Fibroblast of villous mesenchyme (primary cell): ENCODE data around the gene ACVR1B. TPM values are rescaled to one million over a fixed set of nuclear protein-coding genes. Genes with fewer than 3 reads are reported as not detected.

Source experiments
- DNase-seq: peaks from one replicate; pipeline ENCODE4 v3.0.0-alpha.2; 2010; ENCODE audit warnings: low read depth
- H3K4me3 ChIP-seq: 2 replicates; pipeline ENCODE4 v1.5.1; 2011; ENCODE audit warnings: low read depth, mild to moderate bottlenecking, low read length
- CTCF ChIP-seq: IDR thresholded peaks from 2 replicates; pipeline ENCODE4 v1.5.1; 2012; ENCODE audit warnings: low read depth, mild to moderate bottlenecking, low read length; ENCODE audit not compliant: insufficient read depth
- total RNA-seq: library from RNA; depleted of rRNA; stranded (reverse); fragments of >200 nt; gene quantifications from 2 replicates; pipeline ENCODE4 v1.2.3, GENCODE V29; 2012

Gene ACVR1B
- total RNA-seq, 1 donor, result 6.5 TPM

GRCh38 chr12:52009081-52009751 lies 57.7 kb downstream of the ACVR1B start:
- no peak for TF ChIP-seq CTCF
- no peak for DNase-seq
- H3K4me3 ChIP-seq, result no peak overlapping the region

GRCh38 chr12:52010152-52010622 lies 58.7 kb downstream of the ACVR1B start:
- no peak for TF ChIP-seq CTCF
- peak; percentile 90 for DNase-seq
- peak overlapping the region; percentile 19 for H3K4me3 ChIP-seq

- no peak for TF ChIP-seq CTCF
- H3K4me3 ChIP-seq, result peak overlapping the region; percentile 19
- no peak for DNase-seq
Measured at GRCh38 chr12:52010692-52011601, 59.4 kb downstream of the ACVR1B start.

DNA sequence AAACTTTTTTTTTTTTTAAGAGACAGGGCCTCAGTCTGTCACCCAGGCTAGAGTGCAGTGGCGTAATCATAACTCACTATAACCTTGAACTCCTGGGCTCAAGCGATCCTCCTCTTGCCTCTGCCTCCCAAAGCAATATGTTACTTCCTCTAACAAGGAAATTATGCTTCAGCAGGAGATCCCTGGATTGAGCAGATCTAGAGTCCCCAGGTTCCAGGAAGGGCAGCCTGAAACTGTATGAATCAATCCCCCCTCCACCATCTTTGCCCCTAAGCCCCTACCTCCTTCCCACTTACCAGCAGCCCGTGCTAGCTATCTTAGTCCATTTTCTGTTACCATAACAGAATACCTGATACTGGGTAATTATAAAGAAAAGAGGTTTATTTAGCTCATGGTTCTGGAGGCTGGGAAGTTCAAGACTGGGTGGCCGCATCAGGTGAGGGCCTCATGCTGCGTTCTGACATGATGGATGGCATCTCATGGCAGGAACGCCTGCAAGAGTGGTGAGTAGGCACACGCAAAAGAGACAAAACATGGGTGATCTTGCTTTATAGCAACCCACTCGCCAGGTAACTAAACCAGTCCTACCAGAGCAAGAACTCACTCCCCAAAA lies 60.2 kb downstream of the ACVR1B start:
- no peak for TF ChIP-seq CTCF
- DNase-seq, result no peak
- no peak overlapping the region for H3K4me3 ChIP-seq

DNA sequence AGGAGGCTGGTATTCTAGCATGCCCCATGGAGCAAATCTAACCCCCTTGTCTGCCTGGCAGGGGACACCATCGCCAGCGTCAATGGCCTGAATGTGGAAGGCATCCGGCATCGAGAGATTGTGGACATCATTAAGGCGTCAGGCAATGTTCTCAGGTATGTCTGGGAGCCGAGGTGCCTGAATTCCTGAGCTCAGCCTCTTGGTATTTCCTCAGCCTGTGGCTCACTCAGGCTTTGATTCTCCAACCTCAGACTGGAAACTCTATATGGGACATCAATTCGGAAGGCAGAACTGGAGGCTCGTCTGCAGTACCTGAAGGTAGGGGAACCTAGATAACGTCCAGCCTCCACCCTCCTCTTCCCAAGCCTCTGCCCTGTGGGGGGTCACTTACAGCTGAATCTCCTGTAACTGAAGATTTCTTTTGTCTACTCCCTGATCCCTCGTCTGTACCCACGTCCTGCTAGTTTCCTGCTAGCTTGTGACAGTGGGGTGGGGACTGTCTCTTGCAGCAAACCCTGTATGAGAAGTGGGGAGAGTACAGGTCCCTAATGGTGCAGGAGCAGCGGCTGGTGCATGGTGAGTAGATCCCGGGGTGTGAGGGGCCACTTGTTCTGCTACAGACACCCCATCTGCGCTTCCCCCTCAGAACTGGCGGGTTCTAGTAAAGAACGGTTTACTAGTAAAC lies 62.3 kb downstream of the ACVR1B start:
- no peak for TF ChIP-seq CTCF
- DNase-seq, result no peak

DNA sequence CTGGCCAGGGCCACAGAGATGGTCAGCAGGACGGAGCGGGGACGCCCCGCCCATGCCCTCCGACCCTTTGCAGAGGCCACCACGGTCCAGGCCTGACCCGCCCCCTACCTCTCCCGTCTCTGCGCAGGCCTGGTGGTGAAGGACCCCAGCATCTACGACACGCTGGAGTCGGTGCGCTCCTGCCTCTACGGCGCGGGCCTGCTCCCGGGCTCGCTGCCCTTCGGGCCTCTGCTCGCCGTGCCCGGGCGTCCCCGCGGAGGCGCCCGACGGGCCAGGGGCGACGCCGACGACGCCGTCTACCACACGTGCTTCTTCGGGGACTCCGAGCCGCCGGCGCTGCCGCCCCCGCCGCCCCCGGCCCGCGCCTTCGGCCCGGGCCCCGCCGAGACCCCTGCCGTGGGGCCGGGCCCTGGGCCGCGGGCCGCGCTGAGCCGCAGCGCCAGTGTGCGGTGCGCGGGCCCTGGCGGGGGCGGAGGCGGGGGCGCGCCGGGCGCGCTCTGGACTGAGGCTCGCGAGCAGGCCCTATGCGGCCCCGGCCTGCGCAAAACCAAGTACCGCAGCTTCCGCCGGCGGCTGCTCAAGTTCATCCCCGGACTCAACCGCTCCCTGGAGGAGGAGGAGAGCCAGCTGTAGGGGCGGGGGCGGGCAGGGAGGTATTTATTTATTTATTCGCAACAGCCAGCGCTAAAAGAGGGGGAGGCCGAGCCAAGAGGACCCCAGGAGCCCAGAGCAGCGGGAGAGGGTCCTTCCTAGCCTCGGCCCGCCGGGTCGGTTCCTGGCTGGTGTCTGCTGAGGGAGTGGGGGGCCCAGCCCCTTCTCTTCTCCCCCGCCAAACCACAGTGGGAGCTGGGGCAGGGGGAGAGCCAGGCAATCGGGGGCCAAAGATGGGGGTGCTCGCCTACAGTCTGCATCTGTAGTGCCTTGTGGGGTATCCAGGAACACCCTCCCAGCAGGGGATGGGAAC lies 63.4 kb downstream of the ACVR1B start:
- no peak for TF ChIP-seq CTCF
- no peak for DNase-seq

More for the DNA sequence above, 62.3 kb downstream of the ACVR1B start:
- no peak overlapping the region for H3K4me3 ChIP-seq

More for the DNA sequence above, 63.4 kb downstream of the ACVR1B start:
- no peak overlapping the region for H3K4me3 ChIP-seq
